Subcutaneous adipose tissue (tissue), 4 donors: ENCODE results near the gene THADA. TPM values are rescaled to one million over a fixed set of nuclear protein-coding genes. Genes with fewer than 3 reads are reported as not detected.

ENCODE experiments used
- CTCF ChIP-seq: fragments of 450-650 bp; IDR thresholded peaks from one replicate; pipeline ENCODE4 v1.5.1; 2016; ENCODE audit warnings: low read depth, mild to moderate bottlenecking, control low read depth, antibody characterized with exemption, moderate library complexity
- total RNA-seq, 4 donors: library from RNA; depleted of rRNA; stranded (reverse); fragments of >200 nt; gene quantifications; one replicate each; pipeline ENCODE4 v1.1.0, GENCODE V29; 2016

Gene THADA
- total RNA-seq, 4 donors from 2014 or later, result 31.8 to 71.9 (median 53.8) TPM

GRCh38 chr2:43331422-43331821 is 264.4 kb downstream of the THADA start:
- no peak for TF ChIP-seq CTCF

- TF ChIP-seq CTCF, result no peak
Measured at GRCh38 chr2:43329637-43330036, 266.2 kb downstream of the THADA start.

GRCh38 chr2:43328832-43329231 is 267.0 kb downstream of the THADA start:
- TF ChIP-seq CTCF, result no peak

GRCh38 chr2:43328133-43328532 is 267.7 kb downstream of the THADA start:
- TF ChIP-seq CTCF, result no peak

GRCh38 chr2:43327119-43327518 is 268.7 kb downstream of the THADA start:
- TF ChIP-seq CTCF, result no peak

GRCh38 chr2:43326101-43326825 is 269.6 kb downstream of the THADA start:
- no peak for TF ChIP-seq CTCF

GRCh38 chr2:43325107-43325811 is 270.6 kb downstream of the THADA start:
- TF ChIP-seq CTCF, result no peak
